T47D (cell line): Measurements from ENCODE around the gene GPC5.
"Not testable (repeated sequence)": the region's sequence is repeated elsewhere in the genome, so short reads cannot be mapped to it uniquely, and the experiment has no call there.

ENCODE experiments used
- DNase-seq, 2 experiments: peaks; one replicate each; pipeline versions ENCODE4 v3.0.0 to v3.0.0-alpha.2; 2011 to 2012; ENCODE audit warnings: low read depth in 1 of 2, low spot score in 1 of 2
- JUND ChIP-seq: IDR thresholded peaks from 2 replicates; pipeline ENCODE4 v1.6.1; 2012; ENCODE audit warnings: low read depth
- in situ Hi-C: cut with HindIII; loops from 2 replicates; pipeline ENCODE4 v1.10.0; 2016; ENCODE audit warnings: low sequenced_read_pairs, low pct_unique_long_range_greater_than_20kb

Gene GPC5

GRCh38 chr13:92488249-92488852, 1089.9 kb downstream of the GPC5 start:
- no peak for TF ChIP-seq JUND
- no peak for DNase-seq
- in situ Hi-C loops = no loop called here

- in situ Hi-C loops = no loop called here
- no peak for TF ChIP-seq JUND
- DNase-seq = no peak
Observed at GRCh38 chr13:92491839-92492238, 1093.4 kb downstream of the GPC5 start.

GRCh38 chr13:92494915-92495314, 1096.5 kb downstream of the GPC5 start:
- no peak for DNase-seq
- TF ChIP-seq JUND = no peak
- in situ Hi-C loops = no loop called here

- DNase-seq = no peak
- no peak for TF ChIP-seq JUND
- in situ Hi-C loops = no loop called here
Observed at GRCh38 chr13:92500192-92500591, 1101.8 kb downstream of the GPC5 start.

- peak in 1 of 2 experiments; percentile 22 for DNase-seq
- in situ Hi-C loops = no loop called here
- no peak for TF ChIP-seq JUND
Observed at GRCh38 chr13:92510416-92510815, 1112.0 kb downstream of the GPC5 start.

- no peak for DNase-seq
- in situ Hi-C loops = no loop called here
- no peak for TF ChIP-seq JUND
Observed at GRCh38 chr13:92512852-92513251, 1114.4 kb downstream of the GPC5 start.

- DNase-seq = no peak
- no peak for TF ChIP-seq JUND
- in situ Hi-C loops = no loop called here
Observed at GRCh38 chr13:92513672-92514071, 1115.3 kb downstream of the GPC5 start.

GRCh38 chr13:92514420-92515125, 1116.2 kb downstream of the GPC5 start:
- in situ Hi-C loops = no loop called here
- no peak for DNase-seq
- no peak for TF ChIP-seq JUND

- in situ Hi-C loops, DNase-seq: not testable (repeated sequence)
Observed at GRCh38 chr13:92516878-92517277, 1118.5 kb downstream of the GPC5 start.

- in situ Hi-C loops, DNase-seq: not testable (repeated sequence)
Observed at GRCh38 chr13:92518622-92519021, 1120.2 kb downstream of the GPC5 start.

GRCh38 chr13:92530364-92530763, 1131.9 kb downstream of the GPC5 start:
- peak in 1 of 2 experiments; percentile 35 for DNase-seq
- TF ChIP-seq JUND = no peak
- in situ Hi-C loops = no loop called here

GRCh38 chr13:92535222-92536006, 1137.0 kb downstream of the GPC5 start:
- TF ChIP-seq JUND = no peak
- in situ Hi-C loops = no loop called here
- no peak for DNase-seq

- TF ChIP-seq JUND = no peak
- in situ Hi-C loops = no loop called here
- DNase-seq = peak in 1 of 2 experiments; percentile 5
Observed at GRCh38 chr13:92537471-92537870, 1139.0 kb downstream of the GPC5 start.
